Fibroblast of villous mesenchyme (primary cell): Measurements from ENCODE around the gene CDK6. TPM values are rescaled to one million over a fixed set of nuclear protein-coding genes. Genes with fewer than 3 reads are reported as not detected.
A peak's percentile ranks its signal among the peaks of the same experiment; 100 is the strongest.

Source experiments
- DNase-seq: peaks from one replicate; pipeline ENCODE4 v3.0.0-alpha.2; 2010; ENCODE audit warnings: low read depth
- H3K4me3 ChIP-seq: 2 replicates; pipeline ENCODE4 v1.5.1; 2011; ENCODE audit warnings: low read depth, mild to moderate bottlenecking, low read length
- CTCF ChIP-seq: IDR thresholded peaks from 2 replicates; pipeline ENCODE4 v1.5.1; 2012; ENCODE audit warnings: low read depth, mild to moderate bottlenecking, low read length; ENCODE audit not compliant: insufficient read depth
- small RNA-seq: library from RNA; depleted of rRNA; stranded (forward); fragments of <200 nt; gene quantifications from one replicate; pipeline ENCODE3, GENCODE V24; 2012
- total RNA-seq: library from RNA; depleted of rRNA; stranded (reverse); fragments of >200 nt; gene quantifications from 2 replicates; pipeline ENCODE4 v1.2.3, GENCODE V29; 2012

The CDK6 gene
- total RNA-seq, 1 donor, result 30.7 TPM

GRCh38 chr7:92560602-92561001, 275.8 kb downstream of the CDK6 start:
- TF ChIP-seq CTCF, result no peak
- DNase-seq, result peak; percentile 48
- H3K4me3 ChIP-seq, result no peak overlapping the region

- DNase-seq, result no peak
- H3K4me3 ChIP-seq, result no peak overlapping the region
- no peak for TF ChIP-seq CTCF
Observed at GRCh38 chr7:92557808-92558362, 278.5 kb downstream of the CDK6 start.

GRCh38 chr7:92557249-92557648, 279.1 kb downstream of the CDK6 start:
- no peak for DNase-seq
- no peak for TF ChIP-seq CTCF
- H3K4me3 ChIP-seq, result no peak overlapping the region

Small RNA genes within 50 kb of the gene (small RNA-seq; reads per million reads assigned to genes)
- not detected for gene RNU6-10P

Other genes with a start within 250 kb of the CDK6 start
- 16.4 and 26.3 TPM in 2 replicates for gene FAM133B, start 246.2 kb downstream of the CDK6 start, total RNA-seq